ENCODE results near the gene OBSCN.

Gene OBSCN

GRCh38 chr1:228206582-228207351 lies 1.1 kb upstream of the OBSCN start:
- Mint-ChIP-seq H3K4me1 (peaks cover 23% of the 10 kb centered on the region), H3K9me3 (peaks cover under 1% of the 10 kb centered on the region), H3K36me3 (ENCODE audit: low read depth) (peaks cover under 1% of the 10 kb centered on the region), H3K27ac (peak overlapping the region; percentile 97), H3K4me3 (no peak overlapping the region), H3K27me3 (ENCODE audit: low read depth, poor library complexity) (peaks cover 7% of the 10 kb centered on the region)
- no peak for DNase-seq
- TF ChIP-seq, protein P1, sequence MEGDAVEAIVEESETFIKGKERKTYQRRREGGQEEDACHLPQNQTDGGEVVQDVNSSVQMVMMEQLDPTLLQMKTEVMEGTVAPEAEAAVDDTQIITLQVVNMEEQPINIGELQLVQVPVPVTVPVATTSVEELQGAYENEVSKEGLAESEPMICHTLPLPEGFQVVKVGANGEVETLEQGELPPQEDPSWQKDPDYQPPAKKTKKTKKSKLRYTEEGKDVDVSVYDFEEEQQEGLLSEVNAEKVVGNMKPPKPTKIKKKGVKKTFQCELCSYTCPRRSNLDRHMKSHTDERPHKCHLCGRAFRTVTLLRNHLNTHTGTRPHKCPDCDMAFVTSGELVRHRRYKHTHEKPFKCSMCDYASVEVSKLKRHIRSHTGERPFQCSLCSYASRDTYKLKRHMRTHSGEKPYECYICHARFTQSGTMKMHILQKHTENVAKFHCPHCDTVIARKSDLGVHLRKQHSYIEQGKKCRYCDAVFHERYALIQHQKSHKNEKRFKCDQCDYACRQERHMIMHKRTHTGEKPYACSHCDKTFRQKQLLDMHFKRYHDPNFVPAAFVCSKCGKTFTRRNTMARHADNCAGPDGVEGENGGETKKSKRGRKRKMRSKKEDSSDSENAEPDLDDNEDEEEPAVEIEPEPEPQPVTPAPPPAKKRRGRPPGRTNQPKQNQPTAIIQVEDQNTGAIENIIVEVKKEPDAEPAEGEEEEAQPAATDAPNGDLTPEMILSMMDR (IDR thresholded peaks at IDR 0.05) = no peak

DNA sequence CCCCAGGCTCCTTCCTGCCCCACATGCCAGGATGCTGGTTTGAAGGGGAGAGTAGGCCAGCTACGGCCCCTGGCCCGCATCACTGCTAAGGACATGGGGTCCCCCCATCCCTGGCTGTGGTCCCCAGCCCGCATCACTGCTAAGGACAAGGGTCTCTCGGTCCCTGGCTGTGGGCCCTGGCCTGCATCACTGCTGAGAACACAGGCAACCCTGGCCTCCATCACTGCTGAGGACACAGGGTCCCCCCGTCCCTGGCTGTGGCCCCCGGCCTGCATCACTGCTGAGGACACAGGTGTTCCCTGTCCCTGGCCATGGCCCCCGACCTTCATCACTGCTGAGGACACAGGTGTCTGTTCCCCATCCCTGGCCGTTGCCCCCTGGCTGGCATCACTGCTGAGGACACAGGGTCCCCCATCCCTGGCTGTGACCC lies 448 bp upstream of the OBSCN start:
- H3K36me3 Mint-ChIP-seq (ENCODE audit: low read depth) = no peaks in the 10 kb centered on the region

DNA sequence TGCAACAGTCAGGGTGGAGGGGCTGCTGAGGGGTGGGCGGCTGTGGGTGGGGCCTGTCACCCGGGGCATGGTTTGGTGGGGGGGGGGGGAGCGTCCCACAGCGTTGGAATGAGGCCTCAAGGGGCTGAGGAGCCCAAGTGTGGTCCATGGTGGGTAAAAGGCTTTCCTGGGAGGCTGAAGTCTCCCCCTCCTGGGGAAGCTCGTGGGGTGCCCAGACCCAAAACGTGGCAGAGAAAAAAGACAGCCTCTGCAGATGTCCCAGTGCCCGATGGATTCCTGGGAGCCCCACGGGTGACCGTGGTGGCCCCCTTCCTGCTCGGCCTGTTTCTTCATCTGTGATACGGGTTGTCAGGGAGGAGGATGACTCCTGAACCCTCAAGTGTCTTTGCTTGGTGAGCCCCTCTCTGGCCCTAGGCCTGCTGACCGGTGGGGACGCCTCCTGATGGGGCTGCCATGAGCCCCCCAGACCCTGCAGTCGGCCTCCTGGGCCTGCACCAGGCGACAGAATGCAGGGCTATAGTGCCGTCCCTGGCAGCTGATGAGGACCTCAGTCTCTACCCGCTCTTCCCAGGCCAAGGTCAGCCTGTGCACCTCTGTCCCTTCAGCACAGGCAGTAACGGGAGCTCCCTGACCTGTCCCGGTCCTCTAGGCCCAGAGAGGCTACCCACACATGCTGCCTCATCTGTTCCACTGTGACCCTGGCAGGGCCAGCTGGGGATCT lies 1.1 kb downstream of the OBSCN start:
- Mint-ChIP-seq H3K36me3 (ENCODE audit: low read depth) (no peaks in the 10 kb centered on the region), H3K4me1 (peaks cover 23% of the 10 kb centered on the region), H3K27ac (no peak overlapping the region), H3K9me3 (no peaks in the 10 kb centered on the region), H3K27me3 (ENCODE audit: low read depth, poor library complexity) (peaks cover 4% of the 10 kb centered on the region), H3K4me3 (no peak overlapping the region)
- DNase-seq = no peak
- TF ChIP-seq, protein P1 (IDR thresholded peaks at IDR 0.05) = no peak

More for the DNA sequence above, 448 bp upstream of the OBSCN start:
- Mint-ChIP-seq H3K9me3 (no peaks in the 10 kb centered on the region), H3K27ac (no peak overlapping the region), H3K4me1 (peaks cover 23% of the 10 kb centered on the region), H3K4me3 (no peak overlapping the region), H3K27me3 (ENCODE audit: low read depth, poor library complexity) (peaks cover 7% of the 10 kb centered on the region)
- DNase-seq = no peak
- TF ChIP-seq, protein P1 (IDR thresholded peaks at IDR 0.05) = no peak

DNA sequence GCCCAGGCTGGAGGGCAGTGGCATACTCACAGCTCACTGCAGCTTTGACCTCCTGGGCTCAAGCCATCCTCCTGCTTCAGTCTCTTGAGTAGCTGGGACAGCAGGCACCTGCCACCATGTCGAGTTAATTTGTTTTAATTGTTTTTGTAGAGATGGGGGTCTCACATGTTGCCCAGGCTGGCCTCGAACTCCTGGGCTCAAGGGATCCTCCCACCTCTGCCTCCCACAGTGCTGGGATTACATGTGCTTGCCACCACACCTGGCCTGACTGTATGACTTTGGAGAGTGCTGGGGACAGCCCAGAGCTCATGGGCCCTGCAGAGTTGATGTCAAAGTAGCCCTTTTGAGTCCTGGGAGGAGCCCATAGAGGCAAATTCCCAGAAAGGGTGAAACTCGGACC lies 1.8 kb downstream of the OBSCN start:
- Mint-ChIP-seq H3K27ac (no peak overlapping the region), H3K36me3 (ENCODE audit: low read depth) (no peaks in the 10 kb centered on the region)

DNA sequence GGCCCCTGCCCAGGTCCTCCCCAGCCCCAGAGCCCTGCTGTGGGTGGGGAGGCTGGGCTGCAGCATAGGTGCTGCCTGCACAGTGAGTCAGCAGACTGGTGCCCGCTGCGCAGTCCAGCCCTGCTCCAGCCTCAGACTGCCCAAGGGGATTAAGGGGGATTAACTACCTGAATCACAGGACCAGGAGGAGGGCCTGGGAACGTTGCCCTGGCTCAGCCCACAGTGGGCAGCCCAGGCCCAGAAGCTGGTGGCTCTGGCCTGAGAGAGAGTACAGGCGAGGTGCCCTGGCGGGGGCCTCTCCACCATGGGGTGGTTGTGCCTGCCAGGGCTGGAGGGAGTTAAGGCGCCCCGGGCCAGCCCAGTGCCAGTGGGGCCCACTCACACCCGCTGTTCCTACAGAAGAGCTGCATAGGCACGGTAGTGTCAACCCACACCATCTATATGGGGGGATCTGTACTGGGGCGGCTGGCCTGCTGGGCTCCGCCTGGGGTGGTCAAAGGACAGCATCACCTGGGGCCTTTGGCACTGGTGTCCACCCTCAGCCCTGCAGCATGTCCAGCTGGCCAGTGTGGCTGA lies 2.3 kb downstream of the OBSCN start:
- Mint-ChIP-seq H3K36me3 (ENCODE audit: low read depth) (no peaks in the 10 kb centered on the region), H3K4me3 (no peak overlapping the region), H3K9me3 (no peaks in the 10 kb centered on the region), H3K27me3 (ENCODE audit: low read depth, poor library complexity) (peaks cover 2% of the 10 kb centered on the region), H3K27ac (no peak overlapping the region), H3K4me1 (peaks cover 18% of the 10 kb centered on the region)
- TF ChIP-seq, protein P1 (IDR thresholded peaks at IDR 0.05) = no peak
- no peak for DNase-seq

More for the DNA sequence above, 1.8 kb downstream of the OBSCN start:
- H3K27me3 Mint-ChIP-seq (ENCODE audit: low read depth, poor library complexity) = peaks cover 3% of the 10 kb centered on the region
- no peak overlapping the region for H3K4me3 Mint-ChIP-seq
- H3K4me1 Mint-ChIP-seq = peaks cover 23% of the 10 kb centered on the region
- TF ChIP-seq, protein P1 (IDR thresholded peaks at IDR 0.05) = no peak
- DNase-seq = no peak
- no peaks in the 10 kb centered on the region for H3K9me3 Mint-ChIP-seq
